SW480 (cell line): ENCODE data around the gene ROBO2.

ENCODE experiments used
- DNase-seq: peaks from one replicate; pipeline ENCODE4 v3.0.0-alpha.2; 2016; ENCODE audit warnings: low spot score

Gene ROBO2

DNA sequence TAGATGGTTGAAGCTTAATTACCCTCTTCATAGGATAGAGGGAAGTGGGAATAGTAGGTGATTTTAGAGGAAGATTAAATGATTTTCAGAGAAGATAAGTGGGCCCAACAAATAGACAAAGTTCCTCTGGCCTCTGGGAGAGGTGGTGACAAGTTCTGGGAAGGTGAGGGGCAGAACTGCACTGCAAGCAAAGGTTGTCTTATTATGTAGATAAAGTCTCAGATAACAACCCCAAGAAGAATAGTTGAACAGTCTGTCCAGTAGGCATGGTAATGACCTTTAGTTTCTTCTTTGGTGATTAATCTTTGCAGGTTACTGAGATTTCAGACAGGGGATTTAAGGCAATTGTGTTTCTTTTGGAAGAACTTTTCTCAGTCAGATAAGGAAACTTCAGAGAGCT is 439.1 kb downstream of the ROBO2 start:
- no peak for DNase-seq

DNA sequence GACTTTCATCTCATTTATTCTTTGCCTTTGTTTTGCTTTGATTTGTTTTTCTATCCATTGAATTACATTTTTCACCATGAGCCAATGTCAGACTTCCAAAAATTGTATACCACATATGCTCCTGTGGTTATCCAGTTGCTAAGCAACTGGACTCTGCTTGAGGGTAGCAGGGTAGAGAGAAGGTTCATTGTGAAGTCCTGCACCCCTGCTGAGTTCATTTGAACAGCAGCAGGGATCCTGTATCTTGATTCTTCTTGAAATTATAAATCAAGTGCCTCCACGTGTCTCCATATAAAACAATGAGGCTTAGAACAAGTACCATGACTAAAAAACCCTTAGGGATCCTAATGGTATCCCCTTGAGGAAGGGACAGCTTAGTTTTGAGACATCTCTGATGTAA is 449.3 kb downstream of the ROBO2 start:
- no peak for DNase-seq

DNA sequence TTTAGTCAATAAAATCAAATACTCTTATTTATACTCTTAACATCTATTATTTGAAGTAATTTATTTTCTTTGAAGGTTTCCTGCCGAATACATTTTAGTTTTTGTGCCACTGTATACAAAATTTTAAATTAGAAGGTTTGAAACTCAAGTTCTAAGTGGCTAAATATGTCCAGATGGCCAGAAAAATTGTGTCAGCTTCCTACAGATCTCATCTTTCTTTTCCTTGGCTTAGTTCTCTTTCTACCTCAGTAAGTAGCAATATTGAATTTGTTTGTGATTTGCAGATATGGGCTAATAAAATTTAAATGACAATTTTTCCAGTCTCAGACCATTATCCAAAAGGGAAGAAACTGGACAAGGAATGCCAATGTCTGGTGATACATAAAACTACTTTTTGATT is 452.1 kb downstream of the ROBO2 start:
- DNase-seq = no peak

DNA sequence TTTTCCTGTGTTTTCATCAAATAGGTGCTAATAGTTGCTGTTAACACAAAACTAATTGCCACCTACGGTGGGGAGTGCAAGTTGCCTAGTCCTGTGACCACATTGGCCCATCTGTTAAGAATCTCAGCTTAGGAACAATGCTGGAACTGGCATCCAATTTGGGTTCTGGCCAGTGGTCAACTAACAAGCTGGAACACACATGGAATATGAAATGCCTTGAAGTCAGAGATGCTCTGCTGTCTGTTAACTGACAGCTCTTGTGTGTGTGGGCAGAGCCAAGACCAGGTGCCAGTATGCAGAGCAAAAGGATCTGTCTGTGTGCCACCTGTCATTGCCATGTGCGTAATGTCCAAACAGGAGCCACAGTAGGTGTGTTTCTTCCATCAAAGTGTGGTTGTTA is 460.8 kb downstream of the ROBO2 start:
- DNase-seq = no peak

DNA sequence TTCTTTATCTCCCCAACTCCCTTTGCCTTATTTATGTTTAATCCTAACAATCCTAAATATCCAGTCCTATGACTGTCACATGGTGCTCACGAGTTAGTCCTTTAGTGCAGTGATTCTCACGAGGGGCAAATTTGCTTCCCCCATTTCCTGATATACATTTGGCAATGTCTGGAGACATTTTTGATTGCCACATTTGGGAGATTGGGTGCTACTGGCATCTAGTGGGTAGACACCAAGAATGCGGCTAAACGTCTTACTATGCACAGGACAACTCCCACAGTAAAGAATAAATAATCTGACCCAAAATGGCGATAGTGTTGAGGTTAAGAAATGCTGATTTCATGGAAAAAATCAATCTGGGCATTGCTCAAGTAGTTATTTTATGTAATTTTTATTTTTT is 466.5 kb downstream of the ROBO2 start:
- DNase-seq = no peak

DNA sequence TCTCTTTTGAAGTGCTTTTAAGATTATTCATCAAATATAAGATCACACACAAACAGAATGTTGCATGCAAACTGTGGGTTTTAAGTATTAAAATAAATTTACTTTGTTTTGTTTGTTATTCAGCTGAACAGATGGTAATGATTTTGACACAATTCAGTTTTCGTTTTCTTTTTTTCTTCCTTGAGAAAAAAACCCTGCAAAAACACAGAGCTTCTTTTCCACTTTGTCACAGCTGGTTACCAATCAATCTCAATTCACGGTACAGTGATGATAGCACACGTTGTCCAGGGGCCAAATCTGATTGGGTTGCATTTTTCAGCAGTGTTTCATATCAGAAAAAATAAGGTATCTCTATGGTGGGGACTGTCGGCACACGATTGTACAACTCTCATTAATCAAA is 473.6 kb downstream of the ROBO2 start:
- no peak for DNase-seq

DNA sequence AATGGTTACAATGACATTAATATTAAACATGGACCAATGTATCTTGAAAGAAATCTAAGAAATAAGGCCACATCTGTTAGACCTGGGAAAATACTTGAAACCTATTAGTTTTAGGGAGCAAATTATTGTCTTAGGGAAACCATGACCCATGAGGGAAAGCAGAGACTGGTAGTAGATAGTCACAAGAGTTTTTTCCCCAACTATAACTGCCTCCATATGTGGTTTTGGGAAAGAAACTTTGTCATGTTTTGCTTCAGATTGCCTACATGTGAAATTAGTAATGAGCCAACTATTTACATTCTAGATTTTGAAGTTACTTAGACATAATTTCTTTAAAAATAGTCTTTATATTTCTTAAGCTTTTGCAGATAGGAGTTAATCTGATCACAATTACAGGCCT is 474.9 kb downstream of the ROBO2 start:
- no peak for DNase-seq

DNA sequence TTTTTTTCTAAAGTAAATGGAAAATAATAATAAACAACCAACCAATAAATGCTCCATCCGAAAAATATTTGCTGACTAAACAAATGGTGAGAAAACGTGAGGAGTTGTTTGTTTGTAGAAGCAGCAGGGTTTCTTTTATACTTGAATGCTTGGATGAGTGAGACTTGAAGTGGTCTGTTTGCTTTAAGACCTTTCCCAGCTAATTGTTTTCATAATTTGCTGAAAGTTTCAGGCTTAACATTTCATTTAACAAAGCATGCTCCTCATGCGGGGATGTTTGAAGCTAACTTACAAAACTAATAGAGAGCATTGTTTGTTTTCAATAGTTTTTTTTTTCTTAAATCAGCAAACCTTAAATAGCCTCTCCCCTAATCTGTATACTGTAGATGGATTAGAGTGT is 484.6 kb downstream of the ROBO2 start:
- DNase-seq = no peak

DNA sequence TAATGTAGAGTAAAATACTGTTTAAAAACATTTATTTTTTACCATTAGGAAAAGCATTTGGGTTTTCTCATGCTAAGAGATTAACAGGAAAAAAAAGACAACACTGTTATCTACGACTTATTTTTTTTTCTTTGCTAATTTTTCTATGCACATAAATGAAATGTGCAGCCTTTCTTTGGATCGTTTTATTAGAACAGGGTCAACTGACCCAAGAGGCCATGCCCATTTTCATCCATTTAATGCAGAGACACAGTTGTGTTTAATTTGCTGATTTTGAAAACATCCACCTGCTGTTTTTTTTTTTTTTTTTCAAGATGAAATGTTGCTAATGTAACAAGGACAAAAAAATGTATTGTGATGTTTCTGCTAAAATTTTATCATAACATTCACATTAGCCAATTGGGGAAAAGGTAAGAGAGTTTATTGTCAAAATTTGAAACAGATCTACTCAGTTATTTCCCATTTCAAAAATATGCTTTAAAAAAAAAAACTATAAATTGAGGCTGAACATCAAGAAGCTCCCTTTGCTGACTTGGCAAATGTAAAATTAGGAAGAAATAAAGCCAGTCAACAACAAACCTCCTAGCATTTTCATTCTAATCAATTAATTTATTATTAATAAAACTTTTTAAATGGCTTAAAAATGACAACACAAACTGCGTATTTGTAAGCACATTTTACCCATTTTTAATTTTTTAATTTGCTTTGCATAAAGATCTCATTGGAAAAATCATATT is 485.2 kb downstream of the ROBO2 start:
- DNase-seq = no peak

DNA sequence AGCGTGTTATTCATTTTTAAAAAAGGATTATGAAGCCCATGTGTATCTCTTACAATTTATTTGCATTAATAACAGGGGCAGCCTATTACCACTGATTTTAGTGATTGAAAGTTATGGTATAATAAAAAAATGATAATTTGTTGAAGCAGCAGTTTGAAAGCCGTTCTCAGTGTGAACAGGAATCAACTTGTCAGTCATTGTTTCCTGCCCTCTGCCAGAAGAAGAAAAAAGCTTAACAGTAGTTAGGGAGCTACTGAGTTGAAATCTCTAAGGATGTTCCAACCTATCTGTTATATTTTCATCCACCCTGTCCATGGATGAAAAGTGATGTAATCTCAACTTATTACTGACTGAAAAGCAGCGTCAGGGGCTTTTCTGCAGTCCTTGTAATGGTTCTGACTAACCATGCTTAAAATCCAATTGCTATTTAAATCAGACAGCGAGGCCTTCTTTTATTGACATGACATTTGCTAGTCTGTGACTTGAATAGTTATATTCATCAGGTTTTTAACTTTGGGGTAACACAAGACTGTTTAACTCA is 486.7 kb downstream of the ROBO2 start:
- DNase-seq = no peak

DNA sequence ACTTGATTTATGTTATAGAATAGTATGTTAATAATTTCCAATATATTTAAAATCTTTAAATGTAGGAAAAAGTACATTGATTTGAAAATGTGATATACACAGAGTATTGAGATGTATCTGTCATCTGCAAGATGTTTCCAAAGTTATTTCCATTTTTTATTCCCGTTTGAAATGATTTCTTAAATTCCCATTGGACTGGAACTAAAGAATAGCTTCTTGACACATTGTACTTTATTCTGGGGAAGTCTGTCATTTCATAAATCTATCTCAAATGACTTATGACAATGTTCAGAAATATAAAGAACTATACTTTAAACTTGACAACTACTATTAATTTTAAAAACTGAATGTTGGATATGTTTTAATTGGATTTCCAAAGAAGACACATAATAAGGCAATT is 489.6 kb downstream of the ROBO2 start:
- DNase-seq = no peak

DNA sequence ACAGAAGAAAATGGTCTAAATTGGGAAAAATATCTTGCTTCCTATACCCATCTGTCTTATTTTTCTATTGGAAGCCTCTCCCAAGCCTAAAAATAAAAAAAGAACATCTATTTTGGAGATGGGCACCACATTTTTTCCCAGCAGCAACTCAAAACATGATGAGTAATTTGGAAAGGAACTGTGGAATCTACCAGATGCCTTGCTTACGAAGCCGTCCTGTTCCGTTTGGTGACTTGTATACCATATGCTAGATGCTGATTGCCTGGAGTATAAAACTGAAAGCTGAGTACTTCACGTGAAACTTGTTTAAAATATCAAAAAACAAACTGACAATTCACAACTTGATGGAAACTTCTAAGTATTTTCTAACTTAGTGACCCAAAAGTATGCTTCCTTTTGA is 491.0 kb downstream of the ROBO2 start:
- no peak for DNase-seq

DNA sequence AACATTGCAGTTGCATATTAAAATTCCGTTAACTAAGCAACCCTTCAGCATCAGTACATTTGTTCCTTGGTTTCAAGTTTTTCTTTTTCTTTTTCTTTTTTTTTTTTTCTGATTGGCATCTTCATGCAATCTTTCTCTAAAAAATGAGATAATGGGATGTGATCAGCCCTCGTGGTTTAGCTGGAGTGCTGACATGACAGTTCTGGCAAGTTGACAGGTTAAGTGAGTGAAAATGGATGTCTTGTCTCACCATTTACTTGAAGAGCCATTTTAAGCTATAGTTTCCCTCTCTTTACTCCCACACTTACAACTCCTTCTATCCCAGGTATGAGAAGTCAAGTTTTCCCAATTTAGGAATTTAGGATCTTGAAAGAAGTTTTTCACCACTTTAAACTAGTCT is 495.2 kb downstream of the ROBO2 start:
- DNase-seq = no peak

DNA sequence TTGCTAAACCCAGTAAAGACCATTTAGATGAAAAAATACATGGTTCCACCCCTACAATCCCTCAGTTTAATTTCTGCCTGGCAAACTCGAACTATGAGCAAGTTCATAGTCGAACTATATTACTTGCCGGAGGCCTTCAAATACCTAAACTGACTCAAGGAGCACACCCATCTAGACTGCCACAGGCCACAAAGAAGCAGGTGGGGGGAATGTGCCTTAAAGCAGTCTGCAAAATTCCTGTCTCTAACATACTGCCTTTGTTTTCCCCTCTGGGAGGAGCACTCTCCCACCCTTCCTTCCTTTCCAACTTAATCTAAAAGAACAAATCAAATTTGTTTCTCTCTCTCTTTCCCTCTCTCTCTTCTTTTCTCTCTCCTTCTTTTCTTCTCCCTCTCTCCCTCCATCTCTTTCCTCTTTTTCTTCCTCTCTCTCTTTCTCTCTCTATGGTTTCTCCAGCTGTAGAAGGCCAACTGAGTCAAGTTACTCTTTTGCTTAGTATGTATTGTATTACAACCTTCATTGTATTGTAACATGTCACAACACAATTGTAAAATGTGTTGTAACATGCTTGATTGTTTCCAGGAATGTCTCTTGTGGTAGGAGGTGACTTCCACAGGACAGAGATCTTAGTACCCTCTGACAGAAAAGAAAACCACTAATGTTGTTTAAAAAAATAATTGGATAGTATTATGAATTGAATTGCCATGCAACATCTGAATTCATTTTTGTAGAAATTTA is 496.3 kb downstream of the ROBO2 start:
- DNase-seq = no peak

DNA sequence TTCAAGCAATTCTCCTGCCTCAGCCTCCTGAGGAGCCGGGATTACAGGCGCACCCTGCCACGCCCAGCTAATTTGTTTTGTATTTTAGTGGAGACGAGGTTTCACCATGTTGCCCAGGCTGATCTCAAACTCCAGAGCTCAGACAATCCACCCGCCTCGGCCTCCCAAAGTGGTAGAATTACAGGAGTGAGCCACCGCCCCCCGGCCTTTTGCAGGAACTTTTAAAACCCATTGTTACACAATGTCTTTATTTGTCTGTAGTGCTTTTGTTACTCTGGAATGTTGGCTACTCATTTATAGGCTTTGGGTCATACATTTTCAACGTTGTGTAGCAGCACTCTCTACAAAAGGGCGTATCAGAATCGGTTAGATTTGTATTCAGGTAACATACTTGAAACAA is 499.1 kb downstream of the ROBO2 start:
- DNase-seq = no peak

DNA sequence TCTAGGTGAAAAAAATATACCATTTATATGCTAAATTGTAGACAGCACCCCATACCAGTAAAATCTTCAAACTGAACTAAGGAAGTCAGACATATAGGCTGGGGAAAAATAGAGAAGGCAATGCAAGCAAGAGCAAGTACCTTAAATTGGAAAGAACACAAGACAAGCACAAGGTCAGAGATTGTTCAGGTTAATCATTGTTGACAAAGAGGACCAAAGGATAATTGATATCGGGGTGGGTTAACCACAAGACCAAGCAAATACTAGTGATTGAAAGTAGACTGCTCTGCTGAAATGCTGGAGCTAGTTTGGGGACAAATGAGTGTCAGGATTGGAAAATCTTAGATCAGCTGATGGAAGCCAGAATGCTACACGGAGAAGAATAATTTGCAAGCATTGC is 499.8 kb downstream of the ROBO2 start:
- no peak for DNase-seq

DNA sequence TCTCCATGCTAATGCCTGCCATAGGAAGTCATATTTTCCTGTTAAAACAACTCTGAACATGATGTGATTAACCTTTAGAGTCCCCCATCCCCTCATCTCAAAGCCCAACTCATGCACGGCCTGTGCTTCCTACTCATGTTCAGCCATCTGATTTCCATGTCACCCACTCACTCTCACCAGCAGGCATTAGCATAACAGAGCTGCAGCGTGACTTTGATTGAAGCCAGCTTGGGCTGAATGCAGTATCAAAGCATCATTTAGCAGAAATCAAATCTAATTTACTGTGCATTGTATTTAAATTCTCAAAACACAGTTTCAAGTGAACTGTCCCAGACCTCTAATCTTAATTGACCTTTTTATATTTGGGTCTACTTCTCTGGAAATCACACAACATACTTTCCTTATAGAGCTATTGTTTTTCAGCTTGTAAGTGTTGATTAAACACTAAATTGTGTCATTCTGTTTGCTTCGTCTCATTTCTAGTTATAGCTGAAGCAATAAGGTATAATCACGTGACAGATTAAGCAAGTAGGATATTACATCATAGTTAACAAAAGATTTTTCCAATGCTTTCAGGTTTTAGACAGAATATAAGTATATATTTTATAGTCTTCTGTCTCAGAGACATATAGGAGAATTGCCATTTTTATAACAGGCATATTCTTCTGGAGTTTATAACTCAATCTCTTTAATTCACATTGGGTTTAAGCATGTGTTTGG is 501.5 kb downstream of the ROBO2 start:
- DNase-seq = no peak

DNA sequence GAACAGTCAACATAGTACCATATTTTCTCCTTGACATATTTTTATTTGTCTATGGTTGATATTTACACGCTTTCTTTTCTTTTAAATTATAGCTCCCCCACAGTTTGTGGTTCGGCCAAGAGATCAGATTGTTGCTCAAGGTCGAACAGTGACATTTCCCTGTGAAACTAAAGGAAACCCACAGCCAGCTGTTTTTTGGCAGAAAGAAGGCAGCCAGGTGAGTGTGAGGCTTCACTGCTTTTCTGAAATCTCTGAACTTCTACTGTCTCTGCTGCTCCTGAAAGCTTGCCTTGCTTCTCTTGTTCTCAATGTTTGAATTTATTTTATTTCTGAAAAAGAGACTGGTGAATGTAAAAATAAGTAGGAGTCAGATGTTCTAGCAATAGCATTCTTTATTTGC is 506.3 kb downstream of the ROBO2 start:
- DNase-seq = no peak

DNA sequence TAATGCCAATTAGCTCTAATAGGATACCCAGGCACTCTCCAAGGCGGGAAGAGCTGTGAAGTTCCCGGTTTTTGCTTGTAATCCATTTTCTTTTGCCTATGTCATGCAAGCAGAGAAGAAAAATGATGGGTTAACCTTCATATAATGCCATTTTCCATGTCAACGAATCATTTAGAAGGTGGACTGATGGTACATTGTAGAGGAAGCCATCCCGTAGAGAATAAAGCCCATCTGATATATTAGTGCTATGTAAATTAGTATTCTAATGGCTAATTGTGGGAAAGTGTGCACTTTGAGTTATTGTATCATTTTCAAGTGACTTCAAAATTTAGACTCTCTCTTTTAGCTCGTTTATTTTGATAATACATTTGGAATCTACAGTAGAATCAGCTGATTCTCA is 509.1 kb downstream of the ROBO2 start:
- no peak for DNase-seq

DNA sequence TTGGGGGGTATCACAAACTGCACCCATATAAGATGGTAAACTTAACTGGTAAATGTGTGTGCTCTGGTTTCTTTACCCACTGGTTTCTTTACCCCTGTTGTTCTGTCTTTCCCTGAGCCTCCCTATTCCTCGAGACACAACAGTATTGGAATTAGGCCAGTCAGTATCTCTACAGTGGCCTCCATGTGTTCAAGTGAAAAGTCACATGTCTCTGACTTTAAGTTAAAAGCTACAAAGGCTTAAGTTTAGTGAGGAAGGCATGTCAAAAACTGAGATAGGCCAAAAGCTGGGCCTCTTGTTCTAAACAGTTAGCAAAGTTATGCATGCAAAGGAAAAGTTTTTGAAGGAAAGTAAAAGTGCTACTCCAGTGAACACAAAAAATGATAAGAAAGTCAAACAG is 513.3 kb downstream of the ROBO2 start:
- no peak for DNase-seq

DNA sequence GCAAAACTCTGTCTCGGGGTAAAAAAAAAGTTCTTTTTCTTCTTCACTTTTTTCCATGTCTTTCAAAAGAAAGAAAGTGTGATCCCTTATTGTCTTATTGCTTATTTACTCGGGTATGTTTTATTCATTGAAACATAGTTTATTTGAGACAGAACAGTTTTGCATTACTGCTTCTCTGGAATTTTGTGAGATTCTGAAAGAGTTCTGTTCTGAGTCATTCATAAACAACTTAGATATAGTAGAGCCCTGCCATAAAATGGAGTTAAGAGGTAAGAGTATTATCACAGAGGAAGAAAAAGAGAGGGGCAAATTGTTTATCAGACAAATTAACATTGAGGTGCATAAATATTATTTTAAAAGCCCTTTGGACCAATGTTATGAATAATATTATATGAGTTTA is 522.2 kb downstream of the ROBO2 start:
- no peak for DNase-seq

DNA sequence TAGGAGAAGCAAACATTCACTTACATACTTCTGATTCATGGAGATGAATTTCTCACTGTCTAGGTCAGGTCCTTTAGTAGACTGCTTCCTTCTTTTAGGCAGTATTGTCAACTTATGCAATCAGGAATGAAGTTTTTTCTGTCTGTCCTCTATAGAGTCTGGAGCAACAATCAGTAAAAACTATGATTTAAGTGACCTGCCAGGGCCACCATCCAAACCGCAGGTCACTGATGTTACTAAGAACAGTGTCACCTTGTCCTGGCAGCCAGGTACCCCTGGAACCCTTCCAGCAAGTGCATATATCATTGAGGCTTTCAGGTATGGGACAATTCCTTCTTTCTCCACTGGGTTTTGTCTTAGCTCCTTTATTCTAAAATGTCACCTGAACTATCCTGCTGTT is 523.1 kb downstream of the ROBO2 start:
- no peak for DNase-seq

DNA sequence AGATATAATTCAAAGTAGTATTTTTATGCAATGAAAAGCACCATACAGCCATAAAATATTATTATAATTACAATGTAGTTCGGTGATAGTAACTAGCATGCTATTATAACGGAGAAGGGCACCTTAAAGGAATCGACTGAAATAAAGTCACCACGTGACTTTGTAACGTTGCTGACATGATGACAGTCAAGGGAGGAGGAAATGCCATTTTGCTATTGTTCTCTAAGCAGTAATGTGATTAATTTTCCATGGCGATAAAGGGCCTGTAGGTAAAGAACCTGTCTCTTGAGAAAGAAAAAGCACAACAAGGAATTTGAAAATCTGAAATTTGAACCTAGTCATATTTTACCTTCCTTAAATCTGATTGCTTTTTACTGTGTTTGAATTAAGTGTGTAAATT is 526.2 kb downstream of the ROBO2 start:
- no peak for DNase-seq
